GM15510 (cell line): ENCODE measurements around the gene FGF4.

ENCODE experiments used
- POLR2A ChIP-seq: IDR thresholded peaks from 3 replicates; pipeline ENCODE4 v1.6.1; 2011; ENCODE audit warnings: borderline replicate concordance; ENCODE audit not compliant: insufficient read length; ENCODE audit errors: extremely low read depth

The FGF4 gene

GRCh38 chr11:69797737-69798528 lies 22.8 kb upstream of the FGF4 start:
- TF ChIP-seq POLR2A = no peak

GRCh38 chr11:69797156-69797555 lies 22.0 kb upstream of the FGF4 start:
- no peak for TF ChIP-seq POLR2A

GRCh38 chr11:69796063-69796462 lies 20.9 kb upstream of the FGF4 start:
- TF ChIP-seq POLR2A = no peak

GRCh38 chr11:69791276-69792180 lies 16.4 kb upstream of the FGF4 start:
- no peak for TF ChIP-seq POLR2A

- TF ChIP-seq POLR2A = no peak
Measured at GRCh38 chr11:69788956-69789355, 13.8 kb upstream of the FGF4 start.

- no peak for TF ChIP-seq POLR2A
Measured at GRCh38 chr11:69787906-69788305, 12.8 kb upstream of the FGF4 start.

GRCh38 chr11:69787457-69787856 lies 12.3 kb upstream of the FGF4 start:
- no peak for TF ChIP-seq POLR2A

GRCh38 chr11:69781241-69781640 lies 6.1 kb upstream of the FGF4 start:
- no peak for TF ChIP-seq POLR2A

GRCh38 chr11:69778373-69778772 lies 3.2 kb upstream of the FGF4 start:
- TF ChIP-seq POLR2A = no peak

GRCh38 chr11:69774354-69775162 lies 583 bp downstream of the FGF4 start:
- no peak for TF ChIP-seq POLR2A

- TF ChIP-seq POLR2A = no peak
Measured at GRCh38 chr11:69773626-69774353, 1.4 kb downstream of the FGF4 start.

GRCh38 chr11:69771466-69771865 lies 3.7 kb downstream of the FGF4 start:
- no peak for TF ChIP-seq POLR2A

GRCh38 chr11:69770540-69770939 lies 4.6 kb downstream of the FGF4 start:
- TF ChIP-seq POLR2A = no peak

- TF ChIP-seq POLR2A = no peak
Measured at GRCh38 chr11:69765498-69765995, 9.6 kb downstream of the FGF4 start.

GRCh38 chr11:69760319-69760718 lies 14.8 kb downstream of the FGF4 start:
- no peak for TF ChIP-seq POLR2A

GRCh38 chr11:69752890-69753289 lies 22.3 kb downstream of the FGF4 start:
- no peak for TF ChIP-seq POLR2A
